Fibroblast of upper back skin (primary cell): ENCODE results near the gene LCN15.

Experiments
- DNase-seq: peaks from one replicate; pipeline ENCODE4 v3.0.0-alpha.2; 2013

Gene LCN15

GRCh38 chr9:136754059-136754572 is 10.2 kb downstream of the LCN15 start:
- no peak for DNase-seq

- DNase-seq, result no peak
Observed at GRCh38 chr9:136753371-136754058, 10.8 kb downstream of the LCN15 start.

GRCh38 chr9:136751814-136752213 is 12.5 kb downstream of the LCN15 start:
- no peak for DNase-seq

GRCh38 chr9:136751244-136751643 is 13.1 kb downstream of the LCN15 start:
- DNase-seq, result no peak

- DNase-seq, result no peak
Observed at GRCh38 chr9:136750526-136750925, 13.8 kb downstream of the LCN15 start.

GRCh38 chr9:136748666-136749611 is 15.4 kb downstream of the LCN15 start:
- no peak for DNase-seq

- DNase-seq, result no peak
Observed at GRCh38 chr9:136748201-136748600, 16.1 kb downstream of the LCN15 start, which contains the start of gene LCN6. TSS of gene LCN6 (minus strand) at chr9:136748525. CDS start at chr9:136748483, 42 bp downstream.

- DNase-seq, result no peak
Observed at GRCh38 chr9:136747161-136748060, 16.9 kb downstream of the LCN15 start.

- DNase-seq, result no peak
Observed at GRCh38 chr9:136746621-136747020, 17.7 kb downstream of the LCN15 start.

GRCh38 chr9:136746155-136746490 is 18.2 kb downstream of the LCN15 start:
- DNase-seq, result no peak

- DNase-seq, result no peak
Observed at GRCh38 chr9:136745389-136746154, 18.7 kb downstream of the LCN15 start.

GRCh38 chr9:136744773-136745172 is 19.5 kb downstream of the LCN15 start:
- no peak for DNase-seq

- DNase-seq, result no peak
Observed at GRCh38 chr9:136743639-136744211, 20.6 kb downstream of the LCN15 start.

GRCh38 chr9:136742591-136743391 is 21.5 kb downstream of the LCN15 start, which contains the start of gene LCN10:
TSS of gene LCN10 (minus strand) at chr9:136742940. CDS start at chr9:136742903, 37 bp downstream.
- DNase-seq, result no peak

GRCh38 chr9:136741883-136742571 is 22.3 kb downstream of the LCN15 start:
- DNase-seq, result no peak

GRCh38 chr9:136740971-136741882 is 23.1 kb downstream of the LCN15 start:
- DNase-seq, result no peak

- no peak for DNase-seq
Observed at GRCh38 chr9:136740491-136740890, 23.8 kb downstream of the LCN15 start.

GRCh38 chr9:136740069-136740468 is 24.2 kb downstream of the LCN15 start:
- DNase-seq, result no peak

GRCh38 chr9:136739509-136739908 is 24.8 kb downstream of the LCN15 start:
- no peak for DNase-seq
